ENCODE data around the gene VN1R5.

Gene VN1R5

DNA sequence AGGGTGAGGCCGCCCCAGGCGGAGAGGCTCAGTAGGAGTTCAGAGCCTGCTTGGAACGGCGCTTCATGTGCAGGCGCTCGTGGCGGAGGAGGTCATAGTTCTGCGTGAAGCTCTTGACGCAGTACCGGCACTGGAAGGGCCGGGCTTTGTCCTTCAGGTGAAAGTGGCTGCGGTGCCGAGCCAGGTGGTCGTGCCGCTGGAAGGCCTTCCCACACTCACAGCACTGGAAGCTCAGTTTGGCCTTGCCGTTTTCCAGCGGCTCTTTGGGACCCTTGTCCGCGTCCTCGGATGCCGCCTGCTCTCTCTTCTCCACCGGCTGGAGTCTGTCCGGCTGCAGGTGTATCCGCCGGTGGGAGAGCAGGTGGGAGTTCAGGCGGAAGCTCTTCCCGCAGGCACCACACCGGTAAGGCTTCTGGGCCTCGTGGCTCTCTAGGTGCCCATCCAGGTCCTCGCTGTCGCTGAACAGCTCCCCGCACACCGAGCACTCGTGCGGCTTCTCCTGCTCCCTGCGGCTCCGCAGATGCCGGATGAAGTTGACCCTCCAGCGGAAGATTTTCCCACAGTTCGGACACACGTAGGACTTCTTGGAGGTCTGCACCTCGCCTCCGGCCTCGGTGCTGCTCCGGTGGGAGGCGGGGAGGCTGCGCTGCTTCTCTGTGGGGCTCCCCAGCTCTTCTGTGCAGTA, 44.8 kb downstream of the VN1R5 start:
- DNase-seq (ENCODE audit: low read depth): no peak

GRCh38 chr1:247301176-247301540, 45.3 kb downstream of the VN1R5 start:
- no peak for DNase-seq (ENCODE audit: low read depth)

DNA sequence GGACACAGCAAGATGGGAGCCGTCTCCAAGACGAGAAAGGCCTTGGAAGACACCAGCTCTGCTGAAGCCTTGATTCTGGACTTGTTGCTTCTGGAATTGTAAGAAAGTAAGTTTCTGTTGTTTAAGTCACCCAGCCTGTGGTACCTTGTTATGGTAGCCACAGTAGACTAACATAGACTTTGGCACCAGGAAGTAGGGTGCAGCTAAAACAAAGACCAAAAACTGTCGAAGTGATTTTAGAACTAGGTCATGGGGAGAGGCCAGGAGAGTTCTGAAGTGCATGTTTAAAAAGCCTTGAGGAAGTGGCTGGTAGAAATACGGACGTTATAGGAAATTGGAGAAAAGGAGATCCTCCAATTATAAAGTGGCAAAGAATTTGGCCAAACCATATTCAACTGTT, 47.3 kb downstream of the VN1R5 start:
- DNase-seq (ENCODE audit: low read depth): no peak

DNA sequence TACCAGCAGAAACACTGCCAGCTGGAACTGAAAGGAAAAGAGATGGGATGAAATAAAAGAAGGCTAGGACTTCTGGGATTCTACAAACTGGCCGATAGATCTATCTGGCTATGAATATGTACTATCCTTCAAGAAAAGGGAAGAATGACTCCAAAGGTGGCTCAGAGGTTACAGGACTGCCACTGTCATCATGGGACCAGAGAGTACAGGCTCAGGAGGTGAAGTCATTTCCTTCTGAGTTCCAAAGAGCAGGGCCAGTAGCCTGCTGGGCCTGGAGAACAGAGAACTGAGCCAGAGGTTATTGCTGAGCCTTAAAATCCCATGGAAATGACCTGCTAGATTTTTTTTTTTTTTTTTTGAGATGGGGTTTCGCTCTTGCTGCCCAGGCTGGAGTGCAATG, 48.2 kb downstream of the VN1R5 start:
- DNase-seq (ENCODE audit: low read depth): no peak

All from T follicular helper cell (primary cell).